Measurements from ENCODE around the gene IFNGR2.

- no peak for TF ChIP-seq POLR2AphosphoS5 (IDR thresholded peaks at IDR 0.05; ENCODE audit: low read depth, low read length)
- TF ChIP-seq POLR2A (IDR thresholded peaks at IDR 0.05; ENCODE audit: low read depth, low read length): no peak
Observed at GRCh38 chr21:33396436-33396835, 6.8 kb upstream of the IFNGR2 start.

Data from GM12892 (cell line).